SK-N-SH (cell line): ENCODE results near the gene PRDX5. TPM values are rescaled to one million over a fixed set of nuclear protein-coding genes. Genes with fewer than 3 reads are reported as not detected.

Experiments used
- CTCF ChIA-PET: fragments of 300-600, 350-600 bp; formaldehyde crosslinking; extraction: SDS; loops from one replicate; lab custom pipeline; 2021; lab: Yijun Ruan, JAX
- POLR2A ChIA-PET: fragments of 350-600 bp; sonication (Branson Sonifier 250); formaldehyde crosslinking; extraction: SDS; loops from one replicate; lab custom pipeline; 2020; ENCODE audit warnings: antibody characterized with exemption, inconsistent platforms; lab: Yijun Ruan, JAX
- DNase-seq: peaks from one replicate; pipeline ENCODE4 v3.0.0; 2012
- H2AFZ ChIP-seq: fragments of 200-600 bp; sonication (generic); 2 replicates; pipeline ENCODE4 v1.8.1; 2016; ENCODE audit warnings: antibody characterized with exemption, mild to moderate bottlenecking, low read depth
- H3F3A ChIP-seq: fragments of 200-600 bp; sonication (generic); replicated peaks from 2 replicates; pipeline ENCODE3; 2016; ENCODE audit warnings: antibody characterized with exemption, mild to moderate bottlenecking; ENCODE audit not compliant: insufficient read depth
- H3K27ac ChIP-seq, 2 experiments: fragments of 200-500 bp in 1 of 2; fragments of 200-600 bp in 1 of 2; sonication (Bioruptor generic) in 1 of 2; sonication (generic), shearing (Covaris generic) in 1 of 2; 2 replicates each; pipeline versions ENCODE4 v1.5.1 to v1.6.1; 2014 to 2016; ENCODE audit warnings: low read depth in 2 of 2, inconsistent platforms in 1 of 2, low read length in 1 of 2, mild to moderate bottlenecking in 1 of 2, mixed read lengths in 1 of 2
- H3K27me3 ChIP-seq: fragments of 200-600 bp; sonication (generic), shearing (Covaris generic); 2 replicates; pipeline ENCODE4 v1.6.1; 2016; ENCODE audit warnings: mixed run types; ENCODE audit not compliant: insufficient read depth
- H3K36me3 ChIP-seq, 2 experiments: fragments of 200-500 bp in 1 of 2; fragments of 200-600 bp in 1 of 2; sonication (Bioruptor generic) in 1 of 2; sonication (generic) in 1 of 2; replicated peaks in 1 of 2; 2 replicates each; pipeline versions ENCODE3 to v1.5.1; 2014 to 2016; ENCODE audit warnings: low read length in 1 of 2, mild to moderate bottlenecking in 1 of 2; ENCODE audit not compliant: insufficient read depth in 2 of 2, control insufficient read depth in 1 of 2
- H3K4me1 ChIP-seq, 2 experiments: fragments of 200-500 bp in 1 of 2; fragments of 200-600 bp in 1 of 2; sonication (Bioruptor generic) in 1 of 2; sonication (generic), shearing (Covaris generic) in 1 of 2; 2 replicates each; pipeline versions ENCODE4 v1.5.1 to v1.6.1; 2014 to 2016; ENCODE audit warnings: low read depth in 1 of 2, low read length in 1 of 2, mixed run types in 1 of 2; ENCODE audit not compliant: insufficient read depth in 2 of 2, control insufficient read depth in 1 of 2
- H3K4me2 ChIP-seq: fragments of 200-600 bp; sonication (generic), shearing (Covaris generic); 2 replicates; pipeline ENCODE4 v1.6.1; 2017; ENCODE audit warnings: mixed run types
- H3K4me3 ChIP-seq, 2 experiments: fragments of 200-500 bp in 1 of 2; fragments of 200-600 bp in 1 of 2; sonication (Bioruptor generic) in 1 of 2; sonication (generic), shearing (Covaris generic) in 1 of 2; 2 replicates each; pipeline versions ENCODE4 v1.5.1 to v1.8.1; 2014 to 2016; ENCODE audit warnings: low read depth in 2 of 2, inconsistent platforms in 1 of 2, low read length in 1 of 2, mild to moderate bottlenecking in 1 of 2, mixed read lengths in 1 of 2, moderate library complexity in 1 of 2
- H3K79me2 ChIP-seq: fragments of 200-600 bp; sonication (generic); 2 replicates; pipeline ENCODE4 v1.8.1; 2017; ENCODE audit warnings: mild to moderate bottlenecking; ENCODE audit not compliant: insufficient read depth
- H3K9ac ChIP-seq: fragments of 200-600 bp; sonication (generic); 2 replicates; pipeline ENCODE4 v1.6.1; 2017; ENCODE audit warnings: mixed run types
- H3K9me2 ChIP-seq: fragments of 200-600 bp; sonication (generic); 2 replicates; pipeline ENCODE4 v1.6.1; 2017; ENCODE audit warnings: mixed run types
- H3K9me3 ChIP-seq: fragments of 200-600 bp; sonication (generic); 2 replicates; pipeline ENCODE4 v1.6.1; 2017; ENCODE audit warnings: mixed run types, mild to moderate bottlenecking, moderate library complexity
- H4K20me1 ChIP-seq: fragments of 200-600 bp; sonication (generic); 2 replicates; pipeline ENCODE4 v1.6.1; 2017; ENCODE audit warnings: mild to moderate bottlenecking, mixed run types; ENCODE audit not compliant: insufficient read depth
- EP300 ChIP-seq, 2 experiments: IDR thresholded peaks; 2 replicates each; pipeline versions ENCODE4 v1.4.0 to v1.6.1; 2012; ENCODE audit warnings: borderline replicate concordance in 1 of 2, low read depth in 1 of 2, low read length in 1 of 2
- EZH2phosphoT487 ChIP-seq: fragments of 200-600 bp; sonication (generic); IDR thresholded peaks from 2 replicates; pipeline ENCODE4 v1.6.1; 2017; ENCODE audit warnings: low read depth, mixed run types, mild to moderate bottlenecking, antibody characterized with exemption, moderate library complexity, borderline replicate concordance
- FOSL2 ChIP-seq: IDR thresholded peaks from 2 replicates; pipeline ENCODE4 v1.4.0; 2012; ENCODE audit warnings: low read depth, mild to moderate bottlenecking, moderate library complexity, borderline replicate concordance
- MEF2A ChIP-seq: IDR thresholded peaks from 2 replicates; pipeline ENCODE4 v1.4.0; 2012; ENCODE audit warnings: low read depth, borderline replicate concordance
- MXI1 ChIP-seq: IDR thresholded peaks from 2 replicates; pipeline ENCODE4 v1.6.1; 2012; ENCODE audit warnings: mild to moderate bottlenecking, low read depth, low read length, improper control_type of control experiment
- NFIC ChIP-seq: IDR thresholded peaks from 2 replicates; pipeline ENCODE4 v1.4.0; 2012; ENCODE audit warnings: borderline replicate concordance
- POLR2AphosphoS5 ChIP-seq: IDR thresholded peaks from 2 replicates; pipeline ENCODE4 v1.6.1; 2012; ENCODE audit warnings: low read depth, low read length
- RAD21 ChIP-seq: IDR thresholded peaks from 2 replicates; pipeline ENCODE4 v1.6.1; 2012; ENCODE audit warnings: mild to moderate bottlenecking, low read length
- RXRA ChIP-seq: IDR thresholded peaks from 2 replicates; pipeline ENCODE4 v1.4.0; 2012; ENCODE audit warnings: low read depth, mild to moderate bottlenecking, borderline replicate concordance
- SIN3A ChIP-seq: IDR thresholded peaks from 2 replicates; pipeline ENCODE4 v1.6.1; 2012; ENCODE audit warnings: low read depth, mild to moderate bottlenecking, low read length, moderate library complexity, borderline replicate concordance
- SMC3 ChIP-seq: IDR thresholded peaks from 2 replicates; pipeline ENCODE4 v1.6.1; 2012; ENCODE audit warnings: low read depth, low read length, improper control_type of control experiment
- TAF1 ChIP-seq: IDR thresholded peaks from 2 replicates; pipeline ENCODE4 v1.6.1; 2012; ENCODE audit warnings: low read depth, mild to moderate bottlenecking, low read length, moderate library complexity, borderline replicate concordance
- YY1 ChIP-seq: IDR thresholded peaks from 2 replicates; pipeline ENCODE4 v1.4.0; 2012; ENCODE audit warnings: low read depth, mild to moderate bottlenecking
- WGBS: methylation state at CpG from one replicate; pipeline ENCODE4 v1.1.6; 2017; ENCODE audit warnings: low lambda C conversion rate; 5-methylcytosine and 5-hydroxymethylcytosine counted together
- polyA plus RNA-seq, 3 experiments: library from polyadenylated mRNA; depleted of rRNA; stranded (reverse); fragments of >200 nt; gene quantifications; 2 replicates each; pipeline ENCODE4 v1.2.3, GENCODE V29; 2012
- TF ChIP-seq, protein P1 (sequence below): fragments of 200-600 bp; sonication (generic); IDR thresholded peaks from 2 replicates; pipeline ENCODE4 v1.6.1; 2017; ENCODE audit warnings: antibody characterized with exemption, mild to moderate bottlenecking, moderate library complexity
- TF ChIP-seq, protein P2 (sequence below): IDR thresholded peaks from 2 replicates; pipeline ENCODE4 v1.4.0; 2012; ENCODE audit warnings: low read depth, borderline replicate concordance
- TF ChIP-seq, protein P3 (sequence below): IDR thresholded peaks from 2 replicates; pipeline ENCODE4 v1.4.0; 2012; ENCODE audit warnings: low read depth

Gene PRDX5
- polyA plus RNA-seq, 1 of the 3 experiments (the other 2 are of a cell fraction): 1,000 TPM

DNA sequence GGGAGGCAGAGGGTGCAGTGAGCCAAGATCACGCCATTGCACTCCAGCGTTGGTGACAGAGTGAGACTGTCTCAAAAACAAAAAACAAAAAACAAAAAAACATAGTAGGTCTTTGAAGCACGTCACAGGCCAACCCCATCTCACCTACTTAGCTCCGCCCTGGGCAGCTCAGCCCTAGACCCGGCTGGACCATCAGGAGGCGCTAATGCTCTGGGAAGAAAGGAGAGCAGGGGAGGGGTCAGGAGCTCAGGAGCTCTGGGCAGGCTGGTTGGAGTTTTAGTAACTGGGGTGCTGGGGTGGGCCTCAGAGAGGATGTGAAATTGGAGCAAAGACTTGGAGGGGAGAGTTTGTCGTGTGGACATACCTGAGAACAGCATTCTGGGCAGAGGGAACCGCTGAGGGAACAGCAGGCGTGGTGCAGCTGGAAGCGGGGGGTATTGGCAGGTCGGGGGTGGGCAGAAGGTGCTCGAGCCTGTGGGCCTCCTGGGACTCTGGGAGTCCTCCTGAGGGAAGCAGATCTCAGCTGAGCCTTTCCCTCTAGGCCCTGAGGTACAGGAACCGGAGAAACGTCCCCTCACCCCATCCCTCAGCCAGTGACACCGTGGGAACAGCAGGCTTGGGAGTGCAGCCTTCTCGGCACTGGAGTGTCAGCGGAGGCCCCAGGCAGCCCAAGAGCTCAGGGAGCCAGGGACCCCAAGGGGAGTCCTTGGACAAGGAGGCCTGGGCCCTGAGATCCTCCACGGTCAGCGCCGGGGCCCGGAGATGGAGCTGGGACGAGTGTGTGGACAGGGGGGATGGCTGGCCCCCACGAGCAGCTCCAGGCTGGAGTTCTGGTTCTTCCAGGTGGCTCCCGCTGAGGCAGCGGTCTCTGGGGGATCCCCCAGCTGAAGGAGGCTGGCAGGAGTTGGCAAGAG, 38.8 kb downstream of the PRDX5 start:
- Histone ChIP-seq H2AFZ (no peak overlapping the region), H3K27ac (peak overlapping the region in 1 of 2 experiments; percentile 76; a peak in 1 of 4 replicates), H4K20me1 (0 out of 2 replicates have a peak, but pooled peaks cover 5% of the 10 kb centered on the region), H3K79me2 (peaks cover 28% of the 10 kb centered on the region), H3K36me3 (peaks cover 0 to 15% of the 10 kb centered on the region in 2 experiments), H3K4me3 (no peak overlapping the region; a peak in 1 of 4 replicates), H3K9me3 (no peaks in the 10 kb centered on the region), H3K9me2 (no peaks in the 10 kb centered on the region), H3F3A (peaks cover 12% of the 10 kb centered on the region), H3K27me3 (no peaks in the 10 kb centered on the region), H3K9ac (no peak overlapping the region; the same call in 1 of the 2 replicates), H3K4me2 (no peak overlapping the region), H3K4me1 (peaks cover 22 to 28% of the 10 kb centered on the region in 2 experiments; a peak in 3 of 4 replicates)
- ChIA-PET CTCF (interaction anchor here (0.8 to 5.5 kb wide), 13 partner anchors 13 to 224 kb away, joined by 3 to 42 read pairs (median 4); partner anchors contain the start of genes ESRRA, PRDX5 and TRMT112), POLR2A (interaction anchor here (1.0 kb wide), 1 partner anchor 39 kb away, joined by 6 read pairs; the partner anchor contains the start of genes PRDX5 and TRMT112)
- WGBS: 83% methylated on average over 16 of the region's 25 CpGs
- peak; percentile 83 for DNase-seq
- TF ChIP-seq SMC3 (no peak), POLR2AphosphoS5 (no peak), RAD21 (peak; percentile 49)
- TF ChIP-seq, protein P1, sequence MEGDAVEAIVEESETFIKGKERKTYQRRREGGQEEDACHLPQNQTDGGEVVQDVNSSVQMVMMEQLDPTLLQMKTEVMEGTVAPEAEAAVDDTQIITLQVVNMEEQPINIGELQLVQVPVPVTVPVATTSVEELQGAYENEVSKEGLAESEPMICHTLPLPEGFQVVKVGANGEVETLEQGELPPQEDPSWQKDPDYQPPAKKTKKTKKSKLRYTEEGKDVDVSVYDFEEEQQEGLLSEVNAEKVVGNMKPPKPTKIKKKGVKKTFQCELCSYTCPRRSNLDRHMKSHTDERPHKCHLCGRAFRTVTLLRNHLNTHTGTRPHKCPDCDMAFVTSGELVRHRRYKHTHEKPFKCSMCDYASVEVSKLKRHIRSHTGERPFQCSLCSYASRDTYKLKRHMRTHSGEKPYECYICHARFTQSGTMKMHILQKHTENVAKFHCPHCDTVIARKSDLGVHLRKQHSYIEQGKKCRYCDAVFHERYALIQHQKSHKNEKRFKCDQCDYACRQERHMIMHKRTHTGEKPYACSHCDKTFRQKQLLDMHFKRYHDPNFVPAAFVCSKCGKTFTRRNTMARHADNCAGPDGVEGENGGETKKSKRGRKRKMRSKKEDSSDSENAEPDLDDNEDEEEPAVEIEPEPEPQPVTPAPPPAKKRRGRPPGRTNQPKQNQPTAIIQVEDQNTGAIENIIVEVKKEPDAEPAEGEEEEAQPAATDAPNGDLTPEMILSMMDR: peak; percentile 64

DNA sequence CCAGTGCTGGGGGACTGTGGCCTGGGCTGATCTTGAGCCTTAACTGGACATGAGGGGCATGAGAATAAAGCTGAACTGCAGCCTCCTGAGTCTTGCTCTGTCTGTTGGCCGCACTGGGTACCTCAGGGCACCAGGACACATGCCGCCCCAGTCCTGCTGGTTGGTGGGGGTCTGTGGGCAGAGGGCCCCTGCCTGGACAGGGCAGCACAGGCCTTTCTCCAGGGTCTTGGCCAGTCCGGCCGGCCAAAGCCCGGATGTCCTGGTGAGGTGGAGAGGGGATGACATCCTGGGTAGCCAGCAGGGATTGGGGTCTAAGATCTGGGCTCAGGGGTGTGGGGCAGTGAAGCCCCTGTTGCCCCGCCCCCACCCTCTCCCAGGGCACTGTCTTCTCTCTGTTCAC, 39.5 kb downstream of the PRDX5 start:
- no peak overlapping the region for H2AFZ ChIP-seq
- H3K9ac ChIP-seq: peak overlapping the region; percentile 88; the same call in 1 of the 2 replicates
- H3K27ac ChIP-seq: peak overlapping the region in 1 of 2 experiments; percentile 76; a peak in 2 of 4 replicates

More for the DNA sequence above, 39.5 kb downstream of the PRDX5 start:
- H3K36me3 ChIP-seq: peaks cover 3 to 22% of the 10 kb centered on the region in 2 experiments
- WGBS: no CpG with 5 or more reads among the region's 6 CpGs
- no peaks in the 10 kb centered on the region for H3K9me3 ChIP-seq
- H3K27me3 ChIP-seq: no peaks in the 10 kb centered on the region
- POLR2A ChIA-PET: no interaction called here
- CTCF ChIA-PET: interaction anchor here (0.9 to 5.5 kb wide), 5 partner anchors 14 to 99 kb away, joined by 3 to 42 read pairs (median 3); partner anchors contain the start of genes PRDX5 and TRMT112
- 0 out of 2 replicates have a peak, but pooled peaks cover 5% of the 10 kb centered on the region for H4K20me1 ChIP-seq
- peaks cover 12% of the 10 kb centered on the region for H3F3A ChIP-seq
- H3K4me1 ChIP-seq: peaks cover 22 to 28% of the 10 kb centered on the region in 2 experiments; a peak in 3 of 4 replicates
- TF ChIP-seq SMC3 (no peak), MXI1 (no peak), YY1 (no peak), RXRA (no peak), FOSL2 (no peak), EZH2phosphoT487 (no peak), NFIC (no peak), SIN3A (no peak), TAF1 (no peak), EP300 (IDR thresholded peaks at IDR 0.05; ENCODE audit: borderline replicate concordance in 1 of 2, low read depth in 1 of 2, low read length in 1 of 2) (no peak), MEF2A (no peak)
- TF ChIP-seq, protein P2, sequence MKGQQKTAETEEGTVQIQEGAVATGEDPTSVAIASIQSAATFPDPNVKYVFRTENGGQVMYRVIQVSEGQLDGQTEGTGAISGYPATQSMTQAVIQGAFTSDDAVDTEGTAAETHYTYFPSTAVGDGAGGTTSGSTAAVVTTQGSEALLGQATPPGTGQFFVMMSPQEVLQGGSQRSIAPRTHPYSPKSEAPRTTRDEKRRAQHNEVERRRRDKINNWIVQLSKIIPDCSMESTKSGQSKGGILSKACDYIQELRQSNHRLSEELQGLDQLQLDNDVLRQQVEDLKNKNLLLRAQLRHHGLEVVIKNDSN: no peak
- TF ChIP-seq, protein P3, sequence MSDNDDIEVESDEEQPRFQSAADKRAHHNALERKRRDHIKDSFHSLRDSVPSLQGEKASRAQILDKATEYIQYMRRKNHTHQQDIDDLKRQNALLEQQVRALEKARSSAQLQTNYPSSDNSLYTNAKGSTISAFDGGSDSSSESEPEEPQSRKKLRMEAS: no peak
- TF ChIP-seq, all 33 proteins: peak for 0
- no peaks in the 10 kb centered on the region for H3K9me2 ChIP-seq
- H3K79me2 ChIP-seq: peaks cover 31% of the 10 kb centered on the region
- H3K4me3 ChIP-seq: no peak overlapping the region
- peak; percentile 44 for DNase-seq
- H3K4me2 ChIP-seq: peak overlapping the region; percentile 93; the same call in 1 of the 2 replicates
